Activated CD4-positive, alpha-beta T cell treated with anti-CD3 and anti-CD28 coated beads, Interleukin-2, amount 50 U/mL, for 48 hours (primary cell): ENCODE data around the gene SLX9.
"Not testable (repeated sequence)": the region's sequence is repeated elsewhere in the genome, so short reads cannot be mapped to it uniquely, and the experiment has no call there.

ENCODE experiments used
- DNase-seq, 2 experiments: peaks; one replicate each; pipeline ENCODE4 v3.0.0-alpha.2; 2020

SLX9 gene

GRCh38 chr21:44916965-44917364 lies 22.9 kb upstream of the SLX9 start:
- no peak for DNase-seq

GRCh38 chr21:44917446-44918106 lies 22.3 kb upstream of the SLX9 start:
- DNase-seq = no peak

GRCh38 chr21:44918107-44918470 lies 21.7 kb upstream of the SLX9 start:
- no peak for DNase-seq

- no peak for DNase-seq
Observed at GRCh38 chr21:44918581-44919033, 21.2 kb upstream of the SLX9 start.

- peak; percentile 33 to 49 for DNase-seq
Observed at GRCh38 chr21:44919111-44919912, 20.5 kb upstream of the SLX9 start.

- peak in 1 of 2 experiments; percentile 47 for DNase-seq
Observed at GRCh38 chr21:44919913-44920693, 19.7 kb upstream of the SLX9 start.

GRCh38 chr21:44920694-44921604 lies 18.9 kb upstream of the SLX9 start, which contains the start of gene ITGB2:
TSS of gene ITGB2 (minus strand) at chr21:44920899. CDS start at chr21:44910782, 10,117 bp downstream.
- DNase-seq = peak; percentile 77 to 81

GRCh38 chr21:44921928-44922327 lies 17.9 kb upstream of the SLX9 start:
- DNase-seq = no peak

- DNase-seq = no peak
Observed at GRCh38 chr21:44923480-44924084, 16.2 kb upstream of the SLX9 start.

GRCh38 chr21:44924606-44925377 lies 15.0 kb upstream of the SLX9 start:
- no peak for DNase-seq

- DNase-seq = no peak
Observed at GRCh38 chr21:44925378-44925755, 14.5 kb upstream of the SLX9 start.

GRCh38 chr21:44926331-44927101 lies 13.3 kb upstream of the SLX9 start:
- DNase-seq = peak; percentile 51 to 66

- DNase-seq = no peak
Observed at GRCh38 chr21:44927259-44927586, 12.6 kb upstream of the SLX9 start.

- DNase-seq = peak; percentile 91 to 93
Observed at GRCh38 chr21:44927587-44928461, 12.0 kb upstream of the SLX9 start.

- DNase-seq = not testable (repeated sequence)
Observed at GRCh38 chr21:44928500-44929241, 11.2 kb upstream of the SLX9 start.

- no peak for DNase-seq
Observed at GRCh38 chr21:44929242-44929798, 10.5 kb upstream of the SLX9 start.

GRCh38 chr21:44929799-44930542 lies 9.9 kb upstream of the SLX9 start:
- DNase-seq = no peak
